Measurements from ENCODE around the gene ABCG1.
"Not testable (repeated sequence)": the region's sequence is repeated elsewhere in the genome, so short reads cannot be mapped to it uniquely, and the experiment has no call there.

Gene ABCG1

DNA sequence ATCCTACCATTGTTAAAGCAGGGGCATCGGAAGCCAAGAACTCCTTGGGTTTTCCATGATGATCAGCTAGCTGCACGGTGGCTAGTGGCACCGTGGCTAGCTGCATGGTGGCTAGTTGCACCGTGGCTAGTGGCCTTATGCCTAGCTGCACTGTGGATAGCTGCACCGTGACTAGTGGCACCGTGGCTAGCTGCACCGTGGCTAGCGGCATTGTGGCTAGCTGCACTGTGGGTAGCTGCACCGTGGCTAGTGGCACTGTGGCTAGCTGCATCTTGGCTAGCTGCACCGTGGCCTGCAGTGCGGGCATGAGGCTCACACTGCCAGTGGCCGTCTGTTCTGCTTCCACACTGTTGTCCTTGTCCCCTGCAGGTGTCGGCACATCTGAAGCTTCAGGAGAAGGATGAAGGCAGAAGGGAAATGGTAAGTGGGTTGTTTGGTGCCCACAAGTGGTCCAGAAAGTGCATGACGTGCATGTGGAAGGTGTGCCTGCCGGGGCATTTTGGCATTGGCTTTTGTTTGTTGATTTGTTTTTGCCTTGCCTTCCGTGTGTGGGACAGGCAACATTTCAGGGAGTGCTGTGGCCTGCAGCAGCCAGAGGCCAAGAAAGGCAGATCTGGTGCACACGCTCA is 57.7 kb downstream of the ABCG1 start:
- DNase-seq = no peak

DNA sequence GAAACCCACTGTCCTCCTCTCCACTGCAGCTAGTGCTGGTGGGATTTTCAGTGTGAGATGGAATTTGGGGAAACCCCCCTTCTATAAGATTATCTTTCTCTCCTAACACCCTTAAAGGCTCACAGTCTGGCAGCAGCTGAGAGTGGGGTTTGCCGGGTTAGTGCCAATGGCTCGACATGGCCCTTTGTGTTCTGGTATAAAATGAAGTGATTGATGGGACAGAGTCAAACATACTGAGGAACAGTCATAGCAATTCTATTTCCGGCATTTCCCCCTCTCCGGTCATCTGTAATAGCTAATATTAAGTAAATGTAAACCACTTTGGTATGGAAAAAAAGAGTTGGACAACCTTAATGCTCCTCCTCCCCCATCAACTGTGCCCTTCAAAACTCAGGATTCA is 58.7 kb downstream of the ABCG1 start:
- DNase-seq = no peak

DNA sequence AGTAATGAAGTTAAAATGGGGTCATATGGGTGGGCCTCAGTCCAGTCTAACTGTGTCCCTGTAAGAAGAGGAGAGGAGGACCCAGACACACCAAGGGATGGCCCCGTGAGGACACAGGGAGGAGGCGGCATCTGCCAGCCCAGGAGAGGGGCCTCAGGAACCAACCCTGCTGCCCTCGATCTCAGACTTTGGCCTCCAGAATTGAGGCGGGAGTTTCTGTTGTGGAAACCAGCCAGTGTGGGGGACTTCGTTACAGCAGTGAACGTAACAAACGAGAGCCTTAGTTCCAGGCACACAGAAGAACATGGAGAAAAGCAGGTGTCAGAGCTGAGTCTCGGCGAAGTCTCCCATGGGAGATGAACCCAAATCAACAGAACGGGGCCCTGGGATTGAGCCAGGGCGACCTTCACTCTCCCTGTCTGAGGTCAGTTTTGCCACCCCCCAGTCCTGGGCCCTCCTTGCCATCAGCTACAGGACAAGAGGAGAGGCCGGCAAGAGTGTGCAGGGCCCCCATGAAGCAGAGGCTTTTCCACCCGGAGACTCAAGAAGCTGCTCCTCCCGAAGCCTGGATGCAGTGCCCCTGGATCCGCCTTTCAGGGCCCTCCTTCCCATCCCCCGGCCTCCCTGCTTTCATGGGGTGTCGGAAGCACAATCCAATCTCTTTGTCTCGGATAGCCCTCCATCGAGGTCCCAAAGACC is 59.7 kb downstream of the ABCG1 start:
- no peak for DNase-seq

DNA sequence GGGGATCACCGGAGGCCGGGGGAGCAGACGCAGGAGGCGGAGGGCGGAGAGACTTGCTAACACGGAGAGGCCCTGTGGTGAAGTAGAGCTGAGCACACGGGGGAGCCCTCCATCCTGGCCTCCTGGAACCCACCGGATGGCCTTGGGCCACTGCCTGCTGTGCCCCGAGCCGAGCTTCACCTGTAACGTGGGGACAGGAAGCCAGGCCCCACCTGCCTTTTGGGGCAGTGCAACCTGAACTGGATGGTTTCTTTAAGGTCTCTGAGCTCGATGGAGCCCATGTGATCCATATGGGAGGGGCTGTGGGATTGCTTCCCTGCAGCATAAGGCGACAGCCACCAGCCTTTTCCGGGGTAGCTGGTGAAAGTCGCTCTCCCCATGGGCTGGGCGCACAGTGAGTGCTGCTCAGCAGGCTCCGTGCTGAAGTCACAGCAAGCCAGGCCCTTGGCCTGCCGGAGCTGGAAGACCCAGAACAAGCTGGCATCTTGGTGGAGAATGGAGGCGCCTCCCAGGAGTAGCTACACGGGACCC is 60.5 kb downstream of the ABCG1 start:
- DNase-seq = no peak

DNA sequence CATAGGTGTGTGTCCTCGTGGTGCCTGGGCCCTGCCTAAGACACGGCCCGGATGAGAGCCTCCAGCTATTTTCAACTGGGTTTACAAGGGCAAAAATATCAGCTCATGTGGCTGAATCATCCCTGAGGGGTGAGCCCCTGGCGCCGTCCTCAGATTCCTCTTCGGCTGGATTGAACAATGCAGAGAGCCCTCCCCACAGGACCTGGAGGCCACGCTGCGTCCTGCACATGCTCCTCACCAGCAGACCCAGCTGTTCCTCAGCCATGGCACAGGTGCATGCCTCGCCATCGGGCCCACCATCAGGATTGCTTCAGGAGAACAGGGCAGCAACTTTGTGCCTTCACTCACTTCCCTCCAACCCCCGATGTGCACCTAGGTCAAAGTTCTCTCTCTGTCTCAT is 60.9 kb downstream of the ABCG1 start:
- DNase-seq = no peak

DNA sequence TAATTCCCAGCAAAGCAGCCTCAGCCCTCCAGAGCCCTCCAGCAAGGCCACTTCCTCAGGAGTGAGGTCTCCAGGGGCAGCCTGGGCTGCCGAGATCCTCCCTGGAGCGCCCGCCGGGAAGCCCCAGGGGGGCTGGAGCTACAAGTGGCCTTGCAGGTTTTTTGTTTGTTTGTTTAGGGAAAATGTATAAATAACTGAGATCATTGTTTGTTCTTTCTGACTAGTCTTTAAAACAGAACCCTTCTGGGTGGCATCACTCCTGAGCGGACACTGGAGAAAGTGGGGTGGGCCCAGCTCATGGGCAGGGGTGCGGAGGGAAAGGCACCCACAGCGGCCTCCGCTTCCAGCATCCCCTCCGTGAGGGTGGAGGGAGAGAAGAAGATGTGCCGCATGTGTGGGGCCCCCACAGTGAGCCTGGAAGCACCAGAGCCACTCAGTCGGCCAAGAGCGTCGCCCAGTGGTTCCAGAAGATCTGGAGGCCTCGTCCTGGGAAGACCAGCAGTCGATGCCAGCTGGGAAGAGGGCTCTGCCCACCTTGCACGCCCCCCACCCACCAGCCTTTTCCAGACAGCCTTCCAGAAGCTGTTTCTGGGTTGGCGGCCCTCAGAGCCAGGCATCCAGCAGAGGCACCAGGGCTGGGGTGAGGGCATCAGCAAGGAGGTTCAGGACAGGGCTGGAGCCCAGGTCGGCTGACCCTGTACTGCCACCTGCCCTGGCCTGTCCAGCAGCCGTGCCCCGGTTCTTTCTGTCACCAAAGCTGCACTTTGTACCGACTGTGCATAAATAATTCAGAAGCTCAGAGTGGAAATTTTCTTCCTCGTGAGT is 61.6 kb downstream of the ABCG1 start:
- DNase-seq = no peak

DNA sequence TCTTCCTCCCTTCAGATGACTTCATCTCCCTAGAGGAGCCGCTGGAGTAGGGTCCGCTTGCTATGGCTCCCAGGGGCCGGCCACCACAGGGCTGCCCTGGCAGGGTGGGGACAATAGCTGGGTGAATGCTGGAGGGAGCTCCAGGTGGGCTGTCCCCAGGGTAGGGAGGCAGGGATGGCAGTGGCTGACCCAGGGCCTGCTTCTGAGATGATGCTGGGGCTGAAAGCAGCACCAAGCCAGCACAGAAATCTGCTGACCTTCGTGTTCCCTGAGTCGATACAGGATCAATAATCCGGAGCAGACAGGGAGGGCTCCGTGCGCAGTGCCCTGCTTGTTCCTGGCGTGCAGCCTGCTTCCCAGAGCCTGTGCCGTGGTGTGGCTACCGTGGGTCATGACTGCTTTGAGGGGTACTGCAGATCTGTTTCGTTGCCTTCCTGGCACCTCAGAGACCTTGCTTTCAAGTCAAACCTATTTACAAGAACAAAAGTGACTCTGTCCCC is 62.3 kb downstream of the ABCG1 start:
- DNase-seq = no peak

DNA sequence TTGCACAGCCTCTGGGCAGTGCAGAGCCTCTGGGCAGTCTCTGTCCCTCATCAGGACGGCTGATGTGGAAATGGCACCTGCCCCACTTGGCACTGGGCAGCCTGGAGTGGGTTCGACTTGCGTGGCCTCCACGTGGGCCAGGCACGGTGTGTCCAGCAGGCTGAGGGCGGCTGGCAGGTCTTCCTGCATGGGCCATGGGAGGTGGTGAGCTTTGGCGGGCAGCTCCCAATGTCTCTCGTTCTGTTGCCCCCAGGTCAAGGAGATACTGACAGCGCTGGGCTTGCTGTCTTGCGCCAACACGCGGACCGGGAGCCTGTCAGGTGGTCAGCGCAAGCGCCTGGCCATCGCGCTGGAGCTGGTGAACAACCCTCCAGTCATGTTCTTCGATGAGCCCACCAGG is 63.1 kb downstream of the ABCG1 start:
- no peak for DNase-seq

DNA sequence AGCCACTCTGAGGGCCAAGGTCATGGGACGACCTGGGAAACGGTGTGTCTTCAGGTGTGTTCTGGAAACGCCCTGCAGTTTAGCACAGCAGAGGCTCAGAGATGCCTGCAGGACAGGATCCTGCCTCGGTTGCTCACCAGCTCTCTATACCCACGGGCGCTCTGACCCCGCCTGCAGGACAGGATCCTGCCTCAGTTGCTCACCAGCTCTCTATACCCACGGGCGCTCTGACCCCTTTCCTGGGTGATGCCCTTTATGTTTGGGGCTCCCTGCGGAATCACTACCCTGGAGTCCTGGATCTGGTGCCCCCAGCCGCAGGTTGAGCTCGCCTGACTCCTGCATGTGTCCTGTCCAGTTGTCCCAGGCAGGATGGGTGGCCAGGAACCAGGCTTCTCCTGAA is 63.8 kb downstream of the ABCG1 start:
- no peak for DNase-seq

DNA sequence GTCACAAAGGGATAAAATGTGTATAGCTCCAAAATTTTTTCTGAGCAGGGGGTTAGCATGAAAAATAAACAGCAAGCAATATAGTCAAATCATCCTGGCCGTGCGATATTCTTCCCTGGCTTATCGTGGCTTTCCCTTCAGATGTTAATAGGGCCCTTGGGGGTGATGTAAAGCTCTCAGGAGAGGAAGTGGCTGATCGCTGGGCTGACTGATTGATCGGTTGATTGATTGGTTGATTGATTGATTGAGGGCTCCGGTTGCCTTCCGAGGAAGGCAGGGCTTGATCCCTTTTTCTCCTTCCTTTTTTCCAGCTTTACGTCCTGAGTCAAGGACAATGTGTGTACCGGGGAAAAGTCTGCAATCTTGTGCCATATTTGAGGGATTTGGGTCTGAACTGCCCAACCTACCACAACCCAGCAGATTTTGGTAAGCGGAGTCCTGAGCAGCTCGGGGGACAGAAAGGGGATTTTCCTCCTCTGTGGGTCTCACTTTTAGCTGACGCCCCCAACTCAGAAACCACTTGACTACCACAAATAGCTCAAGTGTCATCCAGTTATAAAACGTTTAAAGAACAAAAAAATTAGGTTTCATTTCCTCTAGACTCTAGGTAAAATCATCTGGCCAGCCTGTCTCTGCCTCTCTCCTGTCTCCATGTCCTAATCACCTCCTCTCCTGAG is 66.8 kb downstream of the ABCG1 start:
- DNase-seq = no peak

DNA sequence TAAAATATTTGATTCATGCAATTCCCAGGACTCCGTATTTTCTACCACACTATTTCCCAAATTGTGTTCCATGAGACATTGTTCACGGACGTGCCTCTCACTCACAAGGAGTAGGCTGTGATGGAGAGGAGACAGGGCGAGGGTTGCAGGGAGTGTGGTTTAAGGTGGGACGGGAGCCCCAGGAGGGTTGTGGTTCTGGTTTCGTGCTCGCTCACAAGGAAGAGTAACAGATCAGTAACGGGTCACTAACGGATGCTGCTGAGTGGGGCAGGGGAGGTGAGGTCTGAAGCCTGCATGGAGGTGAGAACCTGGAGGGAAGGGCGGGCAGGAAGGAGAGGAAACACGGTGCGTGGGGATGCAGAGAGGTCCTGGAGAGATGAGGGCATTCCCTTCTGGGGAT is 67.5 kb downstream of the ABCG1 start:
- DNase-seq = no peak

DNA sequence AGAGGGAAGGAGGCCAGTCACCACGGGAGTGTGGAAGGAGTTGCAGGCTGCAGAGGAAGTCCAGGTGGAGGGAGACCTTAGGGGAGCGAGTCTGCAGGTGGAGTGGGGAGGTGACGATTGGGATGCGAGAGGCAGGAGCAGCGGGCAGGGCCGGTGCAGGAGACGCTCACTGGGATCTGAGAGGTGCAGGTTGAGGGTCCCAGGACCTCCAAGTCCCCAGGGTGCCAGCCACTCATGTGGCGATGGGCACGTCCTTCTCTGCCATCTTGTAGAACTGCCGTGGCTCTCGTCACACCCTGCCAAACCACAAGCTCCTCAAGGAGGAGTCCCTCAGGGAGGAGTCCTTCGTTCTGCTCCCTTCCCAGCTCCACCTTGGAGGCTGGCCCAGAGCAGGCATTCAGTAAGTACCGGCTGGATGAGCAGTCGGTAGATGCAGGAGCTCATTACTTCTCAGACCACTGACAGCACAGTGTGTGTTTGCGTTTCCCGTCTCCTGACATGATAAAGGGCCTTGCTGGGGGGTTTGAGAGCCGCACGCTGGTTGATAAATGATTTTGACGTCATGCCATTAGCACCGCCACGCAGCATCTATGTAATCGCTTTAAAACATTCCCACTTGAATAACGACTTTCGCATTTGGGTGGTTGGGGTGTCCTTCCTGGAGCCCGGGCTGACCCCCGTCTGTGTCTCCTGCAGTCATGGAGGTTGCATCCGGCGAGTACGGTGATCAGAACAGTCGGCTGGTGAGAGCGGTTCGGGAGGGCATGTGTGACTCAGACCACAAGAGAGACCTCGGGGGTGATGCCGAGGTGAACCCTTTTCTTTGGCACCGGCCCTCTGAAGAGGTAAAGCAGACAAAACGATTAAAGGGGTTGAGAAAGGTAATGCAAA is 68.5 kb downstream of the ABCG1 start:
- DNase-seq = no peak

DNA sequence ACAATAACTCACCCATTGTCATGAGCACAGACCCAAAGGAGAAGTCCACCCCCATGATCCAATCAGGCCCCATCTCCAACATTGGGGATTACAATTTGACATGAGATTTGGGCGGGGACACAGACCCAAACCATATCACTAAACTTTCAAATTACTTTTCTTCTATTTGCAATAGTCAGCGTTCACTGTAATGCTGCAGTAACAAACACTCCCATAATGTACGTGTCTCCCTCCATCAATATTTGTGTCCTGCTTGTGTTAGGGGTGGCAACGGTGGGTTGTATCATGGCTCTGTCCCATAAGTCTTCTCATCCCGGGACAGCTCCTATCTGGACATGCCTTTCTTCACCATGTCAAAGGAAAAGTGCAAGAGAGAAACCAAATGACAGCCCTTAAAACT is 70.0 kb downstream of the ABCG1 start:
- DNase-seq = no peak

DNA sequence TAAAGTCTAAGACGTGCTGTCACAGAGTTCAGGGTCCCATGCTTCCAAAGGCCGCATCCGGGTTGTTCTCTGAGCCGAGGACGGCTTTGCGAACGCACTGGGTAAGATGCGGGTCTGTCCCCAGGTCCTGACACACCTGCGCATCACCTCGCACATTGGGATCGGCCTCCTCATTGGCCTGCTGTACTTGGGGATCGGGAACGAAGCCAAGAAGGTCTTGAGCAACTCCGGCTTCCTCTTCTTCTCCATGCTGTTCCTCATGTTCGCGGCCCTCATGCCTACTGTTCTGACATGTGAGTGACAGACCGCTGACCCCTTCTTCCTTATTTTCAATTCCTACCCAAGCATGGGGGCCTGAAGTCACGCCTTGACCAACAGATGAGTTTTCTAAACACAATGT is 71.0 kb downstream of the ABCG1 start:
- no peak for DNase-seq

DNA sequence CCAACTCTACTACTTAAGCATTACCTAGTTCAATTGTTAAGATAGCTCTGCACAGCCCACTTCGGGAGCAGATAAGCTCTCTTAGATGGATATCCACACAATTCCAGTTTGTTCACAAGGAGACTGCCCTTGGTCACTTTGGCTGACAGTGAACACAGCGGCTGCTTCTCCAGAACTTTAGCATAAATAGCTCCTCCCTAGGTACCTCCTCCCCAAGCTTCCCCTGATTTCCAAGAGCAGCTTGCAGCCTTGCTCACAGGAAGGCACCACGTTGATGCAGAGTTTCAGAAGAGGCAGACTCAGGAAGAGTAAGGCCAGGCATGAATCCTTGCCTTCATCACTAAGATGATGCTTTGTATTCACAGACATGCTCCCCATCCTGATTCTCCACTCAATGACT is 71.6 kb downstream of the ABCG1 start:
- no peak for DNase-seq

DNA sequence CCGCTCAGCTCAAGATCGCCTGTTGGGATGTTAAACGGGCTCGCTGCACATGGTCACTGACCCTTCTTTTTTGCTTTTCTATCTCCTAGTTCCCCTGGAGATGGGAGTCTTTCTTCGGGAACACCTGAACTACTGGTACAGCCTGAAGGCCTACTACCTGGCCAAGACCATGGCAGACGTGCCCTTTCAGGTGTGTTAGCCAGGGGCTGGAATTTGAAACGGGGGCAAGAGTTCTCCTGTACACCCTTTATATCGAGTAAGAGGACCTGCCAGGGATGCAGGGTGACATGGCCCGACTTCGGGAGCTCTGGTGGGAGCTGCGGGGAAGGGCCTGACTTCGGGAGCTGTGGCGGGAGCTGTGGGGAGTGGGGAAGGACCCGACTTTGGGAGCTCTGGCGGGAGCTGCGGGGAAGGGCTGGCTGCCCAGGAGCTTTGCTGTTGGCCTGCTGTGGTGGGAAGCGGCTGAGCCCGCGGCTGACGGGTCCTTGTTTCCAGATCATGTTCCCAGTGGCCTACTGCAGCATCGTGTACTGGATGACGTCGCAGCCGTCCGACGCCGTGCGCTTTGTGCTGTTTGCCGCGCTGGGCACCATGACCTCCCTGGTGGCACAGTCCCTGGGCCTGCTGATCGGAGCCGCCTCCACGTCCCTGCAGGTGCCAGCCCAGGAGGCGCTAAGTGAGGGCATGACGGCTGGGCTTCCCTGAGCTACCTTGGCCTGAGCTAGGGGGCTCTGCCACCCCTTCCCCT is 72.2 kb downstream of the ABCG1 start:
- DNase-seq = no peak

DNA sequence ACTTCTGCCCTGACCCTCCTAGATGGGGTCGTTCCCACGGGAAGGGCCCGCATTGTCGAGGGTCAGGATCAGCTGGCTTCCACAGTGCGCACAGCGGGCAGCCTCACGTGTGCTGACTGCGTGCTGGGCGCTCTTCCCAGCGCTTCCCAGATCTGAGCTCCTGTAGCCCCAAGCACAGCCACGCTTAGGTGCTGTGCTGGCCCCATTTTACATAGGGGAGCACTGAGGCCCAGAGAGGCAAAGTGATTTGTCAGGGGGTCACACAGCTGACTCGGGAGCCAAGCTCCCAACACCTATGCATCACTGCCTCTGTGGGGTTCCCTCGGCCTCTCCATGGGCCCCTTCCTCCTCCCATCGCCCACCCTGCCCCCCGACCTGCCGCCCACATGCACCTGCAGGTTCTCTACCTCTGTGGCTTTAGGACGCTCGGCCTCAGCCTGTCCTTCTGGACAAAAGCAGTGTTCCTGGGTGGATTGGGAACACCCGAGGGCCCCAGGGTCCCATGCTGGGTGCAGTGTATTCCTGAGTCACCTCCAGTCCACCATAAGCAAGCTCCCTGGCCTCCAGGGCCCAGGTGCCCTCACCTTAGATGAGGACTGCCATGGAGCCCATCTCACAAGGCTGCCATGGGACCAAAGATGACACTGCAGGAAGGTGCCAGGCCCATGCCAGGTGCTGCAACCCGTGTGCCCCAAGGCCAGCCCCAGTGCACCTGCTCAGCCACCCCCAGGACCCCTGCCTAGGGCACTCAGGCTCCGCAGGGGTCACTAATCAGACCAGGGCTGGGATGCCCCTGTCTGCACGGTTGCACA is 73.0 kb downstream of the ABCG1 start:
- DNase-seq = no peak

DNA sequence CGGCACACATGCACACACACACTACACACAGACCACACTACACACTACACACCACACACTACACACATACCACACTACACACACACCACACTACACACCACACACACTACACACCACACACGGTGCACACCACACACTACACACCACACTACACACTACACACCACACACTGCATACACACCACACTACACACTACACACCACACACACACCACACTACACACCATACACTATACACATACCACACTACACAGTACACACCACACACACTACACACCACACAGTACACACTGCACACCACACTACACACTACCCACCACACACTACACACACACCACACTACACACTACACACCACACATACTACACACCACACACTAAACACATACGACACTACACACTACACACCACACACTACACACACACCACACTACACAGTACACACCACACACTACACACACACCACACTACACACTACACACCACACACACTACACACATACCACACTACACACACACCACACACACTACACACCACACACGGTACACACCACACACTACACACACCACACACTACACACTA is 73.7 kb downstream of the ABCG1 start:
- not testable (repeated sequence) for DNase-seq

DNA sequence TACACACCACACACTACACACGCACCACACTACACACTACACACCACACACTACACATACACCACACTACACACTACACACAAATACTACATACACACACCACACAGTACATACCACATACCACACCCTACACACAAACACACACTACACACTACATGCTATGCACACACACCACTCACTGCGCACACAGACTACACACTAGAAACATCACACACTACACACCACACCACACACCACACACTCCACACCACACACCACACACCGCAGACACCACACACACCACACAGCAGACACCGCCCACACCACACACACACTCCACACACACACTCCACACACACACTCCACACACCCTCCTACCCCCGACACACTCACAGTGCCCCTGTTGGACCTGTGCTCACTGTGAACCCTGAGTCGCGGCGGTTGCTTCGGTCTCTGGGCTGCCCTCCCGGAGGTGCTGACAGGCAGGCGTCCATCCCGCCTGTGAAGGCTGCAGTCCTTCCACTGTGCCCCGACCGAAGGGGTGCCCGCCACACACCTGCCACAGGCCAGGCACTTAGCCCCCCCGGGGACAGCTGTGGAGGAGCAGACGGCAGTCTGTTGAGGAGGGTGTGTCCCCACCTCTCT is 74.8 kb downstream of the ABCG1 start:
- DNase-seq = no peak

All from stimulated activated CD4-positive, alpha-beta T cell treated with anti-CD3 and anti-CD28 coated beads, Interleukin-12 subunit alpha, Interleukin-12 subunit beta, amount 100 ng/mL, for 4 hours (primary cell).